Activated CD4-positive, alpha-beta T cell treated with anti-CD3 and anti-CD28 coated beads for 4 hours (primary cell): ENCODE data around the gene RAB1B.
"Not testable (repeated sequence)": the region's sequence is repeated elsewhere in the genome, so short reads cannot be mapped to it uniquely, and the experiment has no call there.

Experiments used
- DNase-seq, 2 donors: peaks; one replicate each; pipeline ENCODE4 v3.0.0-alpha.2; 2020

The RAB1B gene

DNA sequence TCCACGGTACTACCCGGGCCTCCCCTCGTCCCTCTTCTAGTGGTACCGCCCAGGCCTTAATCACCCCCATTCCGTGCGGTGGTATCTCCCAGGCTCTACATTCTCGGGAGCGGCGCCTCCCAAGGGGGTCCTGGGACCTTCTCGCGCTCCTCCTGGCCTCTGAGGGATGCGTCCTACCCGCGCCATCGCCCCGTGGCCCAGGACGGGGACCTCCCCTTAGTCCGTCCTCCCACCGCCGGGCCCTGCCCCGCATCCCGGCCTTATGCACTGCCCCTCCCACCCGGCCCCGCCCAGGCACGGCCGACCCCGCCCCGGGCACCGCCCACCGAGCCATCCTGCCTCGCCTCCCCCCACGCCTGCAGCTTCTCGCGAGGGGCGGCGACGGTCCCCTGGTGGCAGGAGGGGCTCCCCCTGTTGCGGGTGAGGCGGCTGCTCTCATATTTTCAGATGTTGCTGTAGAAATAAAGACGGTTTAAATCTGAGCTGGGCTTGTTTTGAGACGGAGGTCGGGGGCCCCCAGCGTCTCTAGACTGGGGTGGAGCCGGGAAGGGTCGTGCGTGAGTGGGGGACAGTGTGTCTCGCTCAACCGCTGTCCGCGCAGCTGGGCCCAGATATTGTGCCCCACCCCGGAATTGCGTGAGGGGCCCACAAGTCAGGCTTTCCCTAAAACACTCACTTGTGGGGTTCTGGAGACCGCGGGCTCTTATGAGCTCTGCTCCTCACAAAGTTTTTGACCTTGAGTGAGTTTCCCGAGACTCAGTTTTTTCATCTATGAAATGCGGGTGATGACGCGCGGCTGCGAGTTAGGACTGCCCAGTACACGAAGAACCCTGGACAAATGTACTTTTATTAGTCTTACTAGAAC lies 828 bp upstream of the RAB1B start:
- DNase-seq = peak; percentile 81 to 85

DNA sequence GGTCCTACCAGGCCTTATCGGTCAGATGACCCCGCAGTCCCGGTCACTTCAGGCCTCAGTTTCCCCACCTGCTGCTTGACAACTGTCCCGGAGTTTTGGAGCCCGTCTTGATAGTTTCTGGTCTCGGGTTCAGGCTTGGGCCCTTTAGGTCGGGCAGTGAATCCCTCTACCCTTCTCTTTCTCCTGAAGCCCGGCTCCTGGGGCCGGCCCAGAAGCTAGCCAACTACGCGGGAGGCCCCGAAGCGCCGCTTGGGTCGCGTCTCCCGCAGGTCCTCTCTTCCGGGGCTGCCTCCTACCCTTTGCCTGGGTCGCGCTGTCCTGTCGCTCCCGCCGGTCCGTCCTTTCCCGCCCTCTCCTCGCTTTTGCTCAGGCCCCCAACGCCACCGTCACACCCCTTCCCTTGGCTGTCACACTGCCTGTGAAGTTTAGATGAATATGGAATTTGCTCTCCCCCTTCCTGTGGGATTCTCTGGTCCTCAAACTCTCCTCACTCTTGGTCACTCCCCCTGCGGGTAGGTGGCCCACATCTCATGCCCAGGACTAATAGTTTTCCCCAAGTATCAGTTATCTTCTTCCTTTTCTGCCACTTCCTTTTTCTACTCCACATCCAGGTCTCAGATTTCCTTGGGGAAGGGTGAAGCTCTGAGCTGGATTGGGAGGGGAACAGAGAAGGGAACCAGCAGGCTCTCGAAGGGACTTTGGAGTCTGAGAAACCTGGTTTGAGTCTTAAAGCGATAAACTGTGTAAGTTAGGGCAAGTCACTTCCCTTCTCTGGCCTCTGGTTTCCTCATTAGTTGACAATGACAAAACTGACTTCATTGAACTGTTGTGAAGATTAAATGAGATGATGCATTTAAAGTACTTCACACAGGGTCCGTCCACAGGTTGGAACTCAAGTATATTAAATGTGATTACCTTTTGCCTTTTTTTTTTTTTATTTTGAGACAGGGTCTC lies 790 bp downstream of the RAB1B start:
- DNase-seq = peak in 1 of 2 donors; percentile 23

DNA sequence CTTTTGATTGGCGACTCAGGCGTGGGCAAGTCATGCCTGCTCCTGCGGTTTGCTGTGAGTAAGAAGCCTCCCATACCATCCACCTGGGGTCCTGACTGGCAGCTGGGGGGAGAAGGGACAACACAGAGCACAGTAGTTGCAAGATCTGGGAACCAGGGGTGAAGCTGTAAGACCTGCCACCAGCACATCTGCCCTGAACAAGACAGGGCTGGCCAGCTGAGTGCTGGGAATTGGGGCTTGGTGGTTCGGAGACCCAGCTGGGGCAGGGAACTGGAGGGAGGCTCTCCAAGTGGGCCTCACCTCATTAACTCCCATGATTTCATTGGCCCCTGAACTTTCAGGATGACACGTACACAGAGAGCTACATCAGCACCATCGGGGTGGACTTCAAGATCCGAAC lies 3.4 kb downstream of the RAB1B start:
- DNase-seq = no peak

DNA sequence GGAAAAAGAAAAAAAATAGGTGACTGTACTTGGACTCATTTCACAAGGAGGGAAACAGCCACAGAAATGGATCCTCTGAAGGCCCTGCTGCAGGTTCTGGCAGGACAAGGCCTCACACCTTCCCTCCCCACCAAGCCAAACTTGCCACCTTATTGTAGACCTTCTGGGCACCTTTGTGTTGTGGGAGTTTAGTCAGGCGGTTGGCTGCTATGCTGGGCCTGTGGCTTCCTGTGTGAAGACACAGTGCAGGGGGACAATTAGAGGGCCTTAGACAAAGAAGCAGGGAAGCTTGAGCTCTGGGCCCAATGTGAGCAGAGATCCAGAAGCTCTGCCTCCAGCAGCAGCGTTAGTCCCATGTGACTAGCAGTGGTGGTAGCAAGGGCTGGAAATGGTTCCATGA lies 4.2 kb downstream of the RAB1B start:
- no peak for DNase-seq

DNA sequence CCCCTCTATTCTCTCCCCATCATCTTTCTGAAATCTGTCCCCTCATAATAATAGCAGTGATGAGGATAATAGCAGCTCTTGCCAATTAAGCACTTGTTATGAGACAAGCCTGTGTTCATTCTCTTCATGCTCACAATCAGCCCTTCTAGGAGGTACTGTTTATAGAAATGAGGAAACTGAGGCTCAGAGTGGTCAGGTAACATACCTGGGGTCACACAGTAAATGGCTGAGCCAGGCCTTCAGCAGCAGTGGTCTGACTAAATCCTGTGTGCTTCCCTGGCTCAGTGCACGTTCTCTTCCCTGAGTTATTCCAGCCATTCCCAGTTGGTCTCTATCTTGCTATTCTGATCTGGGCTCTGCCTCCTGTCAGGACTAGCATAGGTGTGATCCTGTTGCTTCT lies 5.8 kb downstream of the RAB1B start:
- DNase-seq = no peak

DNA sequence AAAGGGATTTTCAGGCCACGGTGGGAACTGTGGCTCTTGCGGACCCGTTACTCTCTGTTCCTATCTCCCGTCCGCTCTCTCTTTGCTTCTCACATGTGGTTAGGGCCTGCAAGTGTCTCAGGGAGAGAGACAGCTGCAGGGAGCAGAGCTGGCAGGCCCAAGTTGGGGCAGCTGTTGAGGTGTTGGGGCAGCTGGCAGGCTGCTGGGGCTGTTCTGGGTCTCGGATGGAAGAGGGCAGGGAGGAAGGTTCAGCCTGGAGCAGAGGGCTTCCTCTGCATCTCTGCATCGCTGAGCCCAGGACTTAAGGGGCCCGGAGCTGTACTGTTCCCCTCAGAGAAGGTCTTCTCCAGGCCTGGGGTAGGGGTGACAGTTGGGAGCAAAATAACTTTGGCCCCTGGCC lies 7.0 kb downstream of the RAB1B start:
- DNase-seq = no peak

DNA sequence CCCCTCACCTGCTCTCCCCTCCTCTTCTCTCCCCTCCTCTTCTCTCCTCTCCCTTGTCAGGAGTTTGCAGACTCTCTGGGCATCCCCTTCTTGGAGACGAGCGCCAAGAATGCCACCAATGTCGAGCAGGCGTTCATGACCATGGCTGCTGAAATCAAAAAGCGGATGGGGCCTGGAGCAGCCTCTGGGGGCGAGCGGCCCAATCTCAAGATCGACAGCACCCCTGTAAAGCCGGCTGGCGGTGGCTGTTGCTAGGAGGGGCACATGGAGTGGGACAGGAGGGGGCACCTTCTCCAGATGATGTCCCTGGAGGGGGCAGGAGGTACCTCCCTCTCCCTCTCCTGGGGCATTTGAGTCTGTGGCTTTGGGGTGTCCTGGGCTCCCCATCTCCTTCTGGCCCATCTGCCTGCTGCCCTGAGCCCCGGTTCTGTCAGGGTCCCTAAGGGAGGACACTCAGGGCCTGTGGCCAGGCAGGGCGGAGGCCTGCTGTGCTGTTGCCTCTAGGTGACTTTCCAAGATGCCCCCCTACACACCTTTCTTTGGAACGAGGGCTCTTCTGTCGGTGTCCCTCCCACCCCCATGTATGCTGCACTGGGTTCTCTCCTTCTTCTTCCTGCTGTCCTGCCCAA lies 7.7 kb downstream of the RAB1B start:
- DNase-seq = no peak

DNA sequence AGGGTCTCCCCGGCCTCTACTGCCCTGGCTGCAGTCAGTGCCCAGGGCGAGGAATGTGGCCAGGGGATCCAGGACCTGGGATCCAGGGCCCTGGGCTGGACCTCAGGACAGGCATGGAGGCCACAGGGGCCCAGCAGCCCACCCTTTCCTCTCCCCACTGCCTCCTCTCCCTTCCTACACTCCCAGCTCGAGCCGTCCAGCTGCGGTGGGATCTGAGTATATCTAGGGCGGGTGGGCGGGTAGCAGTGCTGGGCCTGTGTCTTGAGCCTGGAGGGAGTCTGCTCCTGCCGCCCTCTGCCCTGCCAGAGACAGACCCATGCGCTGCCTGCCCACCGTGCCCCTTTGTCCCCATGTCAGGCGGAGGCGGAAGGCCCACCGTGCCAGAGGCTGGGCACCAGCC lies 8.2 kb downstream of the RAB1B start:
- not testable (repeated sequence) for DNase-seq

DNA sequence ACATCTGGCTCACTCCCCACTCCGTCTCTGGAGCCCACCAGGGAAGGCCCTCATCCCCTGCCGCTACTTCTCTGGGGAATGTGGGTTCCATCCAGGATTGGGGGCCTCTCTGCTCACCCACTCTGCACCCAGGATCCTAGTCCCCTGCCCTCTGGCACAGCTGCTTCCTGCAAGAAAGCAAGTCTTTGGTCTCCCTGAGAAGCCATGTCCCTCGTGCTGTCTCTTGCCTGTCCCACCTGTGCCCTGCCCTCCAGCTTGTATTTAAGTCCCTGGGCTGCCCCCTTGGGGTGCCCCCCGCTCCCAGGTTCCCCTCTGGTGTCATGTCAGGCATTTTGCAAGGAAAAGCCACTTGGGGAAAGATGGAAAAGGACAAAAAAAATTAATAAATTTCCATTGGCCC lies 8.6 kb downstream of the RAB1B start:
- DNase-seq = not testable (repeated sequence)

DNA sequence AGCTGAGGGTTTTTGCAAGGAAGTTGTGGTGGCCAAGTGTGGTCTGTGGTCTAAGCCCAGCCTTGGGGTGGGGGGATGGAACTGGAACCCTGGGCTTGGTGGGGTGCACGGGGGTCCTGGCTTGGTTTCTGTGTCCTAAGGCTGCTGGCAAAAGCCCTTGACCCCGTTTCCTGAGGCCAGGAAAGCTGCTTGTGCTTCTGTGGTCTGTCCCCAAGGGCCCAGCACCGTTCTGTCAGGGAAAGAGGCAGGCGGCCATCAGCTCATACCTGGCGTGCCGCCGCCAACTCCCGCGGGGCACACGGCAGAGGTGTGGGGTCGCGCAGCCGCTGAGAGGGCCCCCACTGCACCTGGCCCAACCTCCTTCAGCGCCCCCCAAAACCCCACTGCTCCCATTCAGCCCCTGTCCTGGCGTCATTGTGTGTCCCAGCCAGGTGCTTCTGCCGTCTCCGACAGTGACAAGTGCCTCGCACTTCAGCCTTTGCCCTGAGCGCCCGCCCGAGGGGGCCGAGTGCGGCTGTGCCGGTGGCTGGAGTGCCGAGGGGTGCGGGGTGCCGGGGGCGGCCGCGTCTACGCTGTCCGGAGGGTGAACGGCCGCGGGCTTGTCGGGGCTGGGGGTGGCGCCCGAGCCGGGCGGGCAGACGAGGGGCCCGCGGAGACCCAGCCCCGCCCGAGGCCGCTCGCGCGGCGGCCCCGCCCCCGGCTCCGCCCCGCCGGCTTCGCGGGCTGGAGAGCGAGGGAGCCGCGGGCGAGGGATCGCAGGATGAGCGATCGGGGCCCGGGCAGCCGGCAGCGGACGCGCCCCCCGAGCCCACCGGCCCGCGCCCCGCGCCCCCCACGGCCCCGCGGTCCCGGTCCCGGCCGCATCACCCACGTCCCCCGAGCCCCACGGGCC lies 9.3 kb downstream of the RAB1B start, which contains the start of gene CNIH2:
Gene CNIH2, plus strand, starts transcription at position 705 of the 892 bp plus-strand sequence. CDS start 282 bp downstream, outside the sequence.
- peak in 1 of 2 donors; percentile 43 for DNase-seq

DNA sequence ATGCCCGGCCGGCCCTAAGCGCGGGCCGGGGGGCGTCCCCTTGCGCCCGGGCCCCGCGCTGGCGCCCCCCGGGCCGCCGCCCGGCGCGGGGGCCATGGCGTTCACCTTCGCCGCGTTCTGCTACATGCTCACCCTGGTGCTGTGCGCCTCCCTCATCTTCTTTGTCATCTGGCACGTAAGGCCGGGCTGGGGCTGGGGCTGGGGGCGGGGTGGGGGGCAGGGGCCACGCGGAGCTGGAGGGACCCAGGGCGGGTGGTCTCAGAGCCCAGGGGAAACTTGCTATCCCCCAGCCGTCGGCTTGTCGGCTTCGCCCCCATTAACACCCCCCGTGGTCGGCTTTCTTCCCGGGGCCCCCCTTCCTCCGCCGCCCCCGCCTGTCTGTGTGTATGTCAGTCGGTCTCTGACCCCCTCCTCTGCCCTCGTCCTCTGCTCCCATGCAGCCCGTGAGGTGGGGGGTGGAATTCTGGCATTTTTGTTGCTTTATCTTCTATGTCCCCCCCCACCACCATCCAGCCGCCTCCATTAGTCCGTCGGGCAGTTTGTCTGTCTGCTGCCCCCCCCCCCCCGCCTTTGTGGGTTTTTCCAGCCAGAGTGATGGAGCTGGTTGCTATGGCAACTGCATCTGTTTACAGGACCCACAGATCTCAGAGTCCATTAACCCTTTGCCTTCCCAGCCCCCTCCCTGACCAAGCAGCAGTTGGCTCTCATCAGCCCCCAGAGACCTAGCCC lies 10.1 kb downstream of the RAB1B start:
- DNase-seq = peak in 1 of 2 donors; percentile 28

DNA sequence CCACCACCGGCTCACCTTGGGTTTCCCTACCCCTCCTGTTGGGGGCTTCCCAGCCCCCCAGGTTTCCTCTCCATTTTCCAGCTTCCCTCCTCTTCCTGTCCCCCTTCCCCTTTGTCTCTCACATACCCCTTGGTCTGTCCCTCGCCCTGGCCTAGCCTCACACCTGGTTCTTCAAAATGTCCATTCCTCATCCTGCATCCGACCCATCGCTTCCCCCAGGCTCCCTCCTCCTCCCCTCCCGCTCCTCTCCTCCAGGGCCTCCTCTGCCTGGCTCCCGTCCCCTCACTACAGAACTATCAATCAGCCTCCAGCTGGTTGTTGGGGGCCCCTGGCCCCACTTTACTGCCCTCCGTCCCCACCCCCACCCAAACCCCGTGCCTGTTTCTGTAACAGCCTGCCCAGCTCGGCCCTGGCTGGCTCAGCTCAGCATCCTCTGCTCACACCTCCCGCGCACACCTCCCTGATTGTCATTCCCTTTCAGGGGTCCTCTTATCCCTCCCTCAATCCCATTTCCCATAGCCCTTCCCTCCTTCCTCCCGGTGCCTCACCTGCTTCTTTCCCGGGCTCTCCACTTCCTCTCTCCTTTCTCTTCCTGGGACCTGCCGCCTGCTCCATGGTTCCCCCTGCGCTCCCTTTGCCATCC lies 10.8 kb downstream of the RAB1B start:
- no peak for DNase-seq

DNA sequence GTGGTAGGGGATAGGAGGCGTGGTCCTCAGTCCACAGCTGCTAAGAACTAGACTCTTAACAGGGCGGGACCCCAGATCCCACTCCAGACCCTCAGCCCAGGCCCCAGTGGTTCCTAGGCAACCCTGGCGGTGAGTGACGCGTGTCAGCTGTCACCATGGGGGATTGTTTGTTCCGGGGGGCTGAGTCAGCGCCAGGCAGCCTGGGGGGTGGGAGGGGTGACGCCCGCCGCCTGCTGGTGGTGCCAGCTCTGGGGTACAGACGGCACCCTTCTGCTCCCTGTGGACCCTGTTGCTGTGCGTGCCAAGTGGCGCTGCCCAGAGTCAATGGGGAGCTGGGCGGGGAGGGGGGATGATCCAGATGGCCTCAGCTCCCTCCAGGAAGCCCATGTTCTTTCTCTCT lies 12.0 kb downstream of the RAB1B start:
- no peak for DNase-seq

DNA sequence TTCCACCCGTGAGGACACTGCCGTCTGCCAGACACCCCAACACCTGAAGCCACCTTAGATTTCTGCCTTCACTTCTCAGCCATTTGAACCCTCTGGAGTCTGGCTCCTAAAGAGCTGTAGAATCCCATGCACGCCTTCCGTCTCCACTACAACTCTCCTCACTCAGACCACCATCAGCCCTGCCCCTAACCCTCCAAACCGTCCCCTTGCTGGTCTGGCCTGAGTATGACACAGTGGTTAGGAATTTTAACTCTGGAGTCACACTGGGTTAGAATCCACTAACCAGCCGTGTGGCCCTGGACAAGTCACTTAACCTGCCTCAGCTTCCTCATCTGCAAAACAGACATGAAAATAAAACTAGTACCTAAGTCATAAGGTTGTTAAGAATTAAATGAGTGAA lies 12.6 kb downstream of the RAB1B start:
- DNase-seq = no peak

DNA sequence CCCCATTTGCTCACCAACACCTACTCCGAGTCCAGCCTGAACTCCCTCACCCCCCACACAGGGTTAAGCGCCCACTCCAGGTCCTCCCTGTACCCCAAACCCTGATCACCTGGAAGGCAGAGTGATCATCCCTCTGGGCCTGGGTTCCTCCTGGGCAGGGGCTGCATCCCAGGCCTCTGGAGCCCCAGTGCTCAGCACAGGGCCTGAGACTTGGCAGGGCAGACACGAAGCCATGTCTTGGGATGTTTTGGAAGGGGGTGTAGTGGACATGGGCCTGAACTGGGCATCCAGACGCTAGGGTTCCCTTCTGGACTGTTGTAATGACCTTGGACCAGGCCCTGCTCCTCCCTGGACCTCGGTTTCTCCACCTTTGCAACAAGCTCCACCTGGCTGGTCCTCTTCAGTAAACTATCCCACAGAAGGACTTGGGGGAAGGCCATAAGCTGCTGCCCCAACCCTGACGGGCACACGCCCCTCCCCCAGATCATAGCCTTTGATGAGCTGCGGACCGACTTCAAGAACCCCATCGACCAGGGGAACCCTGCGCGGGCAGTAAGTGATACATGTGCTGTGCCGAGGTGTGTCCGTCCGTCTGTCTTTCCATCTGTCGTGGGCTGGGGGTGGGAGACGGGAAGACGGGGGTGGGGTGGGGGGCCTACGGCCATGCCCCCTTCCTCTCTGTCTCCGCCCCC lies 13.5 kb downstream of the RAB1B start:
- DNase-seq = no peak

DNA sequence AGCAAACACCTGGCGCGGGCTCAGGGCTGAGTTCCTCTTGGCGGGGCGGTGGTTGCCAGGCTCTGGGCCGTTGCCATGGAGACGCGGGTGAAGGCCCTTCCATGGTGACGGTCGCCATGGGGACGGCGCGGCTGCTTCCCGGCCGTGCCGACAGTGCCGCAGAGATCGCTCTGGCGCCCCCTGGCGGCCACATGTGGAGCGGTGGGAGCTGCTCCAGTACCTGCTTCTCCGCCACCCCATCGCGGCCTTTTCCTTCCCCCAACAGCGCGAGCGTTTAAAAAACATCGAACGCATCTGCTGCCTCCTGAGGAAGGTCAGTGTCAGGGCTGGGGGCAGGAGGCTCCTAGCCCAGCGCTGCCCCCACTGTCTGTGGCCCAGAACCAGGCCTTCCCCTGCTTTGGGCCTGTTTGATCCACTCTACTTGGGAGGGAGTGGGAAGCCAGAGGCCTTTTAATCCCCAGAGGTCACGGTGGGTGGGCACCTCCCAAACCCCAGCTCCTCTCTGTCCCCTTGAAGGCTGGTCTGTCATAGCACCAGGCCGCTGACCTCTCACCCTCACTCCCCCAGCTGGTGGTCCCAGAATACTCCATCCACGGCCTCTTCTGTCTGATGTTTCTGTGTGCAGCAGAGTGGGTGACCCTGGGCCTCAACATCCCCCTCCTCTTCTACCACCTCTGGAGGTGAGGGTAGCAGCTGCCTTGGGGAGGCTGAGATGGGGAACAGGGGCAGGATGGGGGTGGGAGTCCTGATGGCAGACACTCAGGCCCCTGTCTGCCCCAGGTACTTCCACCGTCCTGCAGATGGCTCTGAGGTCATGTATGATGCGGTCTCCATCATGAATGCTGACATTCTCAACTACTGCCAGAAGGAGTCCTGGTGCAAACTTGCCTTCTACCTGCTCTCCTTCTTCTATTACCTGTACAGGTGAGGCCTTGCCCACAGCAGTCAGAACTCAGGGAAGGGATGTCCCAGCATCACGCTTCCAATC lies 14.3 kb downstream of the RAB1B start:
- peak; percentile 97 to 99 for DNase-seq

DNA sequence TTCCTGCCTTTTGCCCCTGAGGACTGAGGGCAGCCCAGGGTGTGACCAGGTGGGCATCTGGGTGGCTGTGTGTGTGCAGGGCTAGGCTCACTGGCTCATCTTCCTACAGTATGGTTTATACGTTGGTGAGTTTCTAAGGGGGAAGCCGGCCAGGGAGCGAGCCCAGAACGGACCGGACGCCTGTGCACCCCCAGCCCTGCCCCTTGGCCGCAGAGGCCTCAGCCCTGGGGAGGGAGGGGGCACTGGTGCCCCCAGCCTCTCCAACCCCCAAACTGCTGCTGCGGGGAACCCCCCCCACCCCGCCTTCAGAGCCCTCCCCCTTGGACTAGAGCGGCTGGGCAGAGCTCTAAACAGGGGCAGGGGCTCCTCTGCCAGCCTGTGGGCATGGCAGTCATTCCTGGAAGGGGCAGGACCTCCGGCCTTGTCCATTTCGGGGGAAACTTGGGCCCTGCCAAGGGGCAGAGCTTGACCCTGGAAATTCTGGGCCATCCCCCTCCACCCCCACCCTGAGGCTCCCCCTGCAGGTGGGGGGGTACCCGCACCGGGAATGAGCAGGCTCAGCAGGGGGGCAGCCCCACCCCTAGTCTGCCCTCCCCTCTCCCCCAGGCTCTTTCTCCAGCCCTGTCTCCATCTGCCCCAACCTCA lies 15.1 kb downstream of the RAB1B start:
- no peak for DNase-seq

DNA sequence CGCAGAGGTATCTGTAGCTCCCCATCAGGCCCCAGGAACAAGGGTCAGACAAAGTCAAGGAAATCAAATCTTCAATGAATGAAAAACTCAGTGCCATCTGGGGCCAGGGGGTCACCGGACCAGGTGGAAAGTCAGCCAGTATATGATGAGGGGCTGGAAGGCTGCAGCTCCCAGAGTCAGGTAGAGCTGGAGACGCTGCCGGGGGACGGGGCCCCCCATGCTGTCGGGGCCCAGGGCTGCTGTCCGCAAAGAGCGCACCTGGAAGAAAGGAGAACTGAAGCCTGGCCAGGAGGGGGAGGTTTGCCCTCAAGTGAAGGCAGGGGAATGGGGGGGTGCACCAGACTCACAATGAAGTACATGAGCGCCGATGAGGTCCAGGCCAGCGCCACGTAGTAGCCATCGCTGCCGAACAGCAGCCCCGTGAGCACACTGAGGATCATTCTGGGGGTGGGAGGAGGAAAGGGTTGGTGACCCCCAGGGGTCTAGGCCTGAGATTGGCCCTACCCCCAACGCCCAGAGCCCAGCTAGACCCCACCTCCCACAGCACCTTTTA lies 16.2 kb downstream of the RAB1B start:
- no peak for DNase-seq
